Kasumi-1 (cell line): ENCODE results near the gene IQCM.
"Not testable (repeated sequence)": the region's sequence is repeated elsewhere in the genome, so short reads cannot be mapped to it uniquely, and the experiment has no call there.

Experiments used
- DNase-seq, 2 experiments: peaks; one replicate each; lab custom pipeline; 2025; lab: John Stamatoyannopoulos, UW

Gene IQCM

GRCh38 chr4:149572716-149573115, 242.9 kb downstream of the IQCM start:
- DNase-seq, result no peak

- no peak for DNase-seq
Measured at GRCh38 chr4:149555799-149556198, 259.8 kb downstream of the IQCM start.

- DNase-seq, result no peak
Measured at GRCh38 chr4:149555146-149555545, 260.5 kb downstream of the IQCM start.

DNA sequence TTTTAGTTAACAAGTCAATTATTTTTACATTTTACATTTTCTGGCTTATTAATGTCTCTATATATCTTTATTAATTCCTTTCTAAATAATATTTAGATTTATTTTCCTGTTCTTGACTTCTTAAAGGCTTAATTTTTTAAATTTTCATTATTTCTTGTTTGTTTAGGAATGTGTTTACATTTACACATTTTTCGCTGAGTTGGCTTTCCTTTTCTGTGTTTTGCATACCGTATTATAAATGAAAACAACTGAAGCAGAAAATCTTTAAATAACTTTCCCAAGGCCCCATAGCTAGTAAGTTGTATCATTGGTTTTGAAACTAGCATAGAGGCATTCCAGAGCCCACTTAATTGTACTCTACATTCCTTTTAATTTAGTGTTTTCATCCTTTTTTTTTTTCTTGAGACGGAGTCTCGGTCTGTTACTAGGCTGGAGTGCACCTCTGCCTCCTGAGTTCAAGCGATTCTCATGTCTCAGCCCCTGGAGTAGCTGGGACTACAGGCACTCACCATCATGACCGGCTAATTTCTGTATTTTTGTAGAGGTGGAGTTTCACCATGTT, 261.6 kb downstream of the IQCM start:
- no peak for DNase-seq

DNA sequence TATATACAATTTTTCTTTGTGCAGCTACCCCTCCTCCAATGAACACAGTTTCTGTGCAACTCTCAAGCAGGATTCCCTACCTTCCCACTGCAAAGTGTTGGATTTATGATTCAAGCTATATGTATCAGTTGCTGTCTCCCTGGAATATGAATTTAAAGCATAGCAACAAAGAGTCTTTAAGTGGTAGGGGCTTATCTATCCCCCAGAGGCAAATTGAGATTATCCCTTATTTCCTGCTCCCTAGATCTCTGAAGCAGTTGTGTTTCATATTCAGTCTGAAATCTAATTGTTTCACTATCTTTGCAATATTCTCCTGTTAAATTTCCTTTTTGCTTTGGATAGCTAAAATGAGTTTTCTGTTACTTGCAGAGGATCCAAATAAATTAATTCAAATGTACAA, 263.0 kb downstream of the IQCM start:
- no peak for DNase-seq

GRCh38 chr4:149549911-149550310, 265.7 kb downstream of the IQCM start:
- no peak for DNase-seq

- DNase-seq, result no peak
Measured at GRCh38 chr4:149534779-149535178, 280.9 kb downstream of the IQCM start.

DNA sequence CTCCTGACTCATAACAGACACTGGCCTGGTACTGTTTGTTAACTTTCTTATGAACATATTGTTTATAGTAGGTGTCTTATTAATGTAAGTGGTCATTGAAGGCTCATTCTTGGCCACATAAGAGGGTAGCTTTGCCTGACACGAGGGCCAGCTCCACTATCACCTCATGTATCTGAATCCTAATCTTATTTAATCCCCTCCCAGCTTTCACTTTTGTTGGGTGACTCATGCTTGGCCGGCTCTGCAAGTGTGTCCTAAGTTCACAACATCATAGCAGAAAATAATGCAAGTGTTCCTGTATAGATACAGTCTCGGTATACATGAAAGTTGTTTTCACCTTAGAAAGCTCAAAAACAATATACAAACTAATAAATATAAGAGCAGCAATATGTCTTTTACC, 283.8 kb downstream of the IQCM start:
- no peak for DNase-seq

- DNase-seq, result no peak
Measured at GRCh38 chr4:149523039-149523438, 292.6 kb downstream of the IQCM start.

DNA sequence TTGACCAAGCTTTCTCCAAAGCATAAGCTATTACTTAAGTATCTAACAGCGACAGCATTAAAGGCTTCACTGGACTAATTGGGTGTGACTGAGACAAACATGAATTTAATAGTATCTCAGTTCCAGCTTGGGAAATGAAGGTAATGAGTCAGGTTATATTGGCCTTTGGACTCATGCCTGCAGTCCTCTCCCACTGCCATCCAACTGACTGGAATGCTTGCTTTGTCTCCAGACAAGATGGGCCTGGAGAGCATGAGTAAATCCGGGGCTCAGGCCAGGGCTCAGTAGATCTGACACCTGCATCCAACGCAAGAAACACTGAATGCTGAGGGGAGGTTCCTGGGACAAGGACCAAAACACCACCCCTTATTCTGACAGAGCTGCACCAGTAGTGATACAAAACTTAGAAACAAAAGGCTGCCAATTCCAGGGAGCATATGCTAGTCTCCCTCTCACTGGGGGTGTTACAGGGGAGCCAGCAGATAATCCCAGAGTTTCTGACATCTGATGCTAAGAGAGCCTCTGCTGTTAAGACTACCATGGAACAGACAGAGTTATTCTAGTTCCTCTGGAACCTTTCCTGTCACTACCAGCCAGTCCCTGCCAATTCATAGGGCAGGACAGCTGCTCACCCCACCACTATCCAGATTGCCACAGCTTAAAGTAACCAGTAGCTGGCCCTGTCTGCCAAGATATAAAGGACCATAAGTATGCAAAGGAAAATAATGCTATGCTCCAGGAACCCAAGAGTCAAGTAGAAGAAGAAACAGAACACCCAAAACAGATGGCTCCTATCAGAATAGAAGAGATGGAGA, 293.8 kb downstream of the IQCM start:
- no peak for DNase-seq

- no peak for DNase-seq
Measured at GRCh38 chr4:149518471-149518870, 297.2 kb downstream of the IQCM start.

DNA sequence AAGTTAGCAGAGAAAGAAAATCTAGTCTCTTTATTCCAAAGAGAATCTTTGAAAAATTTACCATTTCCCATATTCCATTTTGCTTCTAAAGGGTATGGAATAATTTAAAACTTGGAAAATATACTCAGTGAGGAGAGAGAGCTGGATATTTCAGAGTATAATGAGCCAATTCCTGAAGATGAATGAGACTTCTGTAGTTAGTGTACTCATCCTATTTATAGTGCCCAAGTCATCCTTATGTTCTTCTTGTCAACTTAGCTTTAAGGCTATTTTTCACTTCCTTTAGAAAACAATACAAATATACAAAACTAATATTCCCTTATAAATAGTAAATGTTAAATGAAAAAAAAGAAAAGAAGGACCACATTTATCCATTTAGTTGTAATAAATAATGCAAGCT, 302.6 kb downstream of the IQCM start:
- DNase-seq, result no peak

DNA sequence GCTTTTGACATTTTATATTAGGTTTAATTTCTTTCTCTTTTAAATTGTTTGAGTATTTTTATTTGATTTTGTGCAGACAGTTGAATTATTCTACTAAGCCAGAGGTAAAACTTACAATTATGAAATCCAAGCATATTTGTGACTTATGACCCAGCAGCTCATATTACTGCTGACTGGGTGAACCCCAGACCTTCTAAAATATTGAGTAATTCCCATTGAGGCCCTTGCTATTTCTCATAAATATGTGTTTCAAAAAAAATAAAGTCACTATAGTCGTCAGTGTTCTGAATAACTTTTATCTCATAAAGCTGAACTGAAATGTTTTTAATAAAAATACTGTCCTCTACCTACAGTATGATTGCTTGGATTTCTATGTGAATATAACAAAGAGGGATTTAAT, 303.1 kb downstream of the IQCM start:
- no peak for DNase-seq

DNA sequence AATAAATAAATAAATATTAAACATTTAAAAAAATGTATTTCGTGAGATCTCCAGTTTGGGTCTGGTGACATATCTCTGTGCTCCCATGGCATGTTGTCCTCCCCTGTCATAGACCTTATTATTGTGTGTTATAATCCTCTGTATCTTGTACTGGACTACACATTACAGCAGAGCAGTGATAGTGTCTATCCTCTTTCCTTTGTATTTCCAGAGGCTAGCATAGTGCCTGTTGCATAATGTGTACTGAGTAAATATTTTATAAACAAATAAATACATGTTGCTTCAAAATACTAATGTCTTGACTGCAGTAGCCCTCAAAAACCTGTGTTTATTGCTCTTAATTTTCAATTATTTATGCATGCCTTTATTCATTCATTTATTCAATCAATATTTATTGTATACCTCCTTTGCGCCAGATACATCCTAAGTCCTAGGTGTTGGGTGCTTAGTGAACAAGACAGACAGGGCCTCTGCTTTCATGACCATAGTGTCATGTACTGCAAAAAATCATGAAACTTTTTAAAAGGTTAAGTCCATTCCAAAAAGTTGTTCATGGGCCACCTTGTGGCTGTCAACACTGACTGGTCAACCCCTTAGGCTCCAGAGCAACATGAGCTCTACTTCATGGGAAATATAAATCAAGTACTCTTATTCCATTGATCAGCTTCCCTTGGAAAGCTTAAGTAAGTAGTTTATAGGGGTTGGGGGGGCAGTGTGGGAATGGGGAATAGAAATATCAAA, 303.9 kb downstream of the IQCM start:
- DNase-seq, result no peak

GRCh38 chr4:149507309-149507708, 308.3 kb downstream of the IQCM start:
- not testable (repeated sequence) for DNase-seq

GRCh38 chr4:149500806-149501205, 314.8 kb downstream of the IQCM start:
- DNase-seq, result no peak

GRCh38 chr4:149499726-149500125, 315.9 kb downstream of the IQCM start:
- no peak for DNase-seq

DNA sequence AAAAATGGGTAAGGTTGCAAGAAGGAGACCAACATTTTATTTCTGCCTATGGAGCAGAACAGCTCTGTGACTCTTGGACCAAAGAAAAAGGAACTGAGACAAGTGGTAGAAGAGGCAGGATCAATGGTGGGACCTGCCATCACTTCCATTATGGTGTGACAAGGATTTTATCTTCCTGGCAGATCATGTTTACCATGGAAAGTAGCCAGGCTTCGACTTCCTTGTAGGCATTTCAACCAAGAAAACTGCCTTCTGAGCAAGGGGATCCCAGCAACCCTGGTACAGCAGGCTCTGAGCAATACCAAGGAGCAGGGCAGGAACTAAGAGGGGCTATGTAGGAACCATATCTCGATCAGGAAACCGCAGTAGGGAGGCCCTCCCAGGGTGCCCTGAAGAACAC, 317.4 kb downstream of the IQCM start:
- DNase-seq, result no peak

DNA sequence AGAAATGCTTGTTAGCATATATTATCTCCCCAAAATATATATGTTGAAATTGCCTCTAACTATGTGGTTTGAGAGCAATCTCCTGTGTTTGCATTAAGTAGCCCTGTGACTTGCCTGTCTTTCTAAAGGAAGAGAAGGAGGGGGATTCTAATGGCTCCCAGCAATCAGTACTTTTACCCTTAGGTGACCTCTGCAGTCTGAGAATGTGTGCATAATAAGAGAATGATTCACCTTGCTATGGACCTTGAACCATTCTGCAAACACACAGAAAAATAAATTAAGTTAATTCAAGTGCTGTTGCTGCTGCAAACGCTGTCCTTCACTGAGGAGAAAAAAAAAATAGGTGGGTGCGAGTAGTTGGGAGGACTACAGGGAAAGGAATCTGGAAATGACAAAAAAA, 322.2 kb downstream of the IQCM start:
- DNase-seq, result no peak

- DNase-seq, result no peak
Measured at GRCh38 chr4:149489321-149489720, 326.3 kb downstream of the IQCM start.

- DNase-seq, result no peak
Measured at GRCh38 chr4:149486861-149487260, 328.8 kb downstream of the IQCM start.

- not testable (repeated sequence) for DNase-seq
Measured at GRCh38 chr4:149468669-149469068, 347.0 kb downstream of the IQCM start.

GRCh38 chr4:149466446-149466845, 349.2 kb downstream of the IQCM start:
- no peak for DNase-seq
